CD4-positive, CD25-positive, alpha-beta regulatory T cell (primary cell): ENCODE results near the gene MINDY1. TPM values are rescaled to one million over a fixed set of nuclear protein-coding genes. Genes with fewer than 3 reads are reported as not detected.

Source experiments
- ATAC-seq, 2 donors: fragments of 150-1000 bp; cut with Tn5 transposase; one replicate each; pipeline ENCODE4 v1.10.0; 2021; ENCODE audit warnings: low read depth in 2 of 2, moderate number of reproducible peaks in 2 of 2, moderate library complexity in 1 of 2
- DNase-seq, 3 donors: peaks; one replicate each; pipeline versions ENCODE4 v3.0.0 to v3.0.0-alpha.2; 2012 to 2022; ENCODE audit warnings: mixed read lengths in 1 of 3
- H3K27ac ChIP-seq: one replicate; pipeline ENCODE4 v1.7.0; 2013; ENCODE audit warnings: mild to moderate bottlenecking, low read length; ENCODE audit not compliant: insufficient read depth, poor library complexity, severe bottlenecking
- H3K27me3 ChIP-seq: one replicate; pipeline ENCODE4 v1.7.0; 2013; ENCODE audit warnings: low read length; ENCODE audit not compliant: control insufficient read depth, insufficient read depth
- H3K36me3 ChIP-seq: one replicate; pipeline ENCODE4 v1.7.0; 2013; ENCODE audit warnings: mild to moderate bottlenecking, low read length, moderate library complexity; ENCODE audit not compliant: control insufficient read depth, insufficient read depth
- H3K4me1 ChIP-seq: 2 replicates; pipeline ENCODE4 v1.7.0; 2013; ENCODE audit warnings: mild to moderate bottlenecking, low read length; ENCODE audit not compliant: insufficient read depth, control insufficient read depth, poor library complexity, severe bottlenecking
- H3K4me3 ChIP-seq: one replicate; pipeline ENCODE4 v1.7.0; 2013; ENCODE audit warnings: low read depth, mild to moderate bottlenecking, low read length, moderate library complexity
- H3K9me3 ChIP-seq, 2 experiments: 1 replicate in 1 of 2; 2 replicates in 1 of 2; pipeline ENCODE4 v1.7.0; 2013; ENCODE audit warnings: low read length in 2 of 2, mild to moderate bottlenecking in 1 of 2, moderate library complexity in 1 of 2; ENCODE audit not compliant: control insufficient read depth in 2 of 2
- H3K27ac Mint-ChIP-seq, 3 donors: one replicate each; pipeline ENCODE4 v1.8.0; 2020 to 2022; ENCODE audit warnings: mild to moderate bottlenecking in 3 of 3, mixed read lengths in 3 of 3, moderate library complexity in 2 of 3
- H3K27me3 Mint-ChIP-seq: one replicate; pipeline ENCODE4 v1.8.0; 2022; ENCODE audit warnings: mild to moderate bottlenecking, mixed read lengths
- H3K36me3 Mint-ChIP-seq: one replicate; pipeline ENCODE4 v1.8.0; 2020; ENCODE audit warnings: mixed read lengths
- H3K4me1 Mint-ChIP-seq, 4 donors: one replicate each; pipeline ENCODE4 v1.8.0; 2020 to 2022; ENCODE audit warnings: mixed read lengths in 4 of 4, mild to moderate bottlenecking in 1 of 4
- H3K4me3 Mint-ChIP-seq, 4 donors: one replicate each; pipeline ENCODE4 v1.8.0; 2020 to 2022; ENCODE audit warnings: mild to moderate bottlenecking in 4 of 4, mixed read lengths in 4 of 4, moderate library complexity in 3 of 4
- H3K9me3 Mint-ChIP-seq, 7 donors: one replicate each; pipeline ENCODE4 v1.8.0; 2020 to 2022; ENCODE audit warnings: mixed read lengths in 7 of 7, mild to moderate bottlenecking in 3 of 7, moderate library complexity in 2 of 7
- polyA plus RNA-seq, 4 donors: library from polyadenylated mRNA; unstranded; fragments of 300-500 nt; fragmentation: Illumina TruSeq; gene quantifications; one replicate each; pipeline ENCODE4 v1.2.3, GENCODE V29; 2021
- total RNA-seq: library from RNA; stranded (reverse); gene quantifications from one replicate; pipeline ENCODE4 v1.2.3, GENCODE V29; 2022

Gene MINDY1
- total and polyA plus RNA-seq, 5 donors from 2014 or later, result 3.0 to 12.9 (median 5.4) TPM

DNA sequence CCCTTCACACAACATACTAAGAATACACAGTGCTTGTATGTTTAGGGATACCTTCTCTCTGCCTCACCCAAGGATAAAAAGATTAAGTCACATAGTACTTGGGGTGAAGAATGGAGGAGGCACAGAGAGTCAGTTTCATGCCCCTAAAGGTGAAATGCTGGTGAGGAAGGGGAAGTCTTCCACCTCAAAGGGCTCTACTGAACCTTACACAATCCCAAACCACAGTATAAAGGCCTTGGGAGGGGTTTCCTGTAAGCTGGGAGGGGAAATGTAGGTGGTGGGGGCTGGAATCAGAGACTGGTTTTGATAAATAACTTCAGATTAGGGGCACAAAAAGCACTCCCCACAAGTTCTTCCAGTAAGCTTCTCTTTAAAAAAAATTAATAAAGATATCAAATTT lies 3.5 kb downstream of the MINDY1 start:
- peaks cover 23% of the 10 kb centered on the region for H3K36me3 ChIP-seq
- H3K9me3 Mint-ChIP-seq, result no peaks in the 10 kb centered on the region
- no peaks in the 10 kb centered on the region for H3K9me3 ChIP-seq
- no peaks in the 10 kb centered on the region for H3K27me3 Mint-ChIP-seq
- H3K36me3 Mint-ChIP-seq, result peaks cover 23% of the 10 kb centered on the region
- H3K4me1 ChIP-seq, result peaks cover 52% of the 10 kb centered on the region
- H3K27me3 ChIP-seq, result no peaks in the 10 kb centered on the region
- ATAC-seq (no peak), DNase-seq (peak in 1 of 3 donors; percentile 44)
- H3K27ac Mint-ChIP-seq, result peak overlapping the region; percentile 91 to 97 (median 95)
- peak overlapping the region; percentile 65 for H3K27ac ChIP-seq
- H3K4me3 Mint-ChIP-seq, result peak overlapping the region; percentile 67 to 98 (median 76)
- H3K4me1 Mint-ChIP-seq, result peaks cover 7 to 72% (median 46%) of the 10 kb centered on the region in 4 donors
- H3K4me3 ChIP-seq, result peak overlapping the region; percentile 38

DNA sequence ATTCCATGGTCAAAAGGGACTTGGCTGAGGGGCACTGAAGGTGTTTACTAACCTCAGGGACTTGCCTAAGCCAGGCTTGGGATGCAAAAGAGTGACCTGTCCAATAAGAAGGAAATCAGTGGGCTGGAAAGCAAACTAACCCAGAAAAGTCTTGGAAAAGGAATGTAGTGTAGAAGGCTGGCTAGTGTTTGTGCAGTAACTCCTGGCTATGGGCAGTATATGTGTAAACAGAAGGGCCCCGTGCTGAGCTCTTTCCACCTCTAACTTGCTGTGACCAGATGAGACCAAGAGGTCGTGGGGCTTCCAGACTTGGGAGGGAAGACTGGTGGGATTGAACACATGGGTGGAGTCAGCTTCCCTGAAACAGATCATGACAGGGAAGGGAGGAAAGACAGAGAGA lies 4.1 kb downstream of the MINDY1 start:
- Mint-ChIP-seq H3K9me3 (no peaks in the 10 kb centered on the region), H3K36me3 (peaks cover 23% of the 10 kb centered on the region), H3K27me3 (no peaks in the 10 kb centered on the region), H3K4me3 (peak overlapping the region in 3 of 4 donors; percentile 72 to 98 (median 81)), H3K4me1 (peaks cover 2 to 67% (median 40%) of the 10 kb centered on the region in 4 donors), H3K27ac (peak overlapping the region; percentile 91 to 97 (median 95))
- DNase-seq (no peak), ATAC-seq (no peak)
- H3K27me3 ChIP-seq, result no peaks in the 10 kb centered on the region
- peaks cover 28% of the 10 kb centered on the region for H3K36me3 ChIP-seq
- no peak overlapping the region for H3K27ac ChIP-seq
- H3K4me3 ChIP-seq, result peak overlapping the region; percentile 38
- H3K4me1 ChIP-seq, result peaks cover 48% of the 10 kb centered on the region
- H3K9me3 ChIP-seq, result no peaks in the 10 kb centered on the region

DNA sequence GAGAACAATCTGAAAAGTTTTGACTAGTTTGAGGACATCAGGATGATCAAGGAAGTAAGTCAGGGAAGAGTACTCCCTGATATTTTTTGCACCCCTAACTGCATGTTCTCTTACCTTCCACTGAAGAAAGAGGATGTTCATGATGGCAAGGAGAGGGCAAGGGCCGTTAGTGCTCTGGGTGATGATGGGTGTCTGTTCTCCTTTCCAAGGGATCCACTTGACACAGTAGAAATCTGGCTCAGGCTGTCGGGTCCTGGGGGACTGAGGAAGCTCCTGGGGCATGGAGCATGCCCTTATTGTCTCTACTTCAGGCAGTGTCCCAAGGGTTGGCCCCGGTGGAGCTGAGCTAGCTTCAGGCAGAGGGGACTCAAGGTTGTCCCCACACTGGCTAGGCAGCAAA lies 4.7 kb downstream of the MINDY1 start:
- no peaks in the 10 kb centered on the region for H3K27me3 Mint-ChIP-seq
- DNase-seq, result no peak
- H3K9me3 ChIP-seq, result no peaks in the 10 kb centered on the region
- no peak overlapping the region for H3K27ac ChIP-seq
- H3K36me3 Mint-ChIP-seq, result peaks cover 27% of the 10 kb centered on the region
- no peaks in the 10 kb centered on the region for H3K27me3 ChIP-seq
- H3K4me1 ChIP-seq, result peaks cover 43% of the 10 kb centered on the region
- H3K4me3 ChIP-seq, result no peak overlapping the region
- peak overlapping the region; percentile 10 to 97 (median 53) for H3K27ac Mint-ChIP-seq
- H3K4me1 Mint-ChIP-seq, result peaks cover 0 to 61% (median 37%) of the 10 kb centered on the region in 4 donors
- no peak for ATAC-seq
- peak overlapping the region in 3 of 4 donors; percentile 21 to 76 (median 71) for H3K4me3 Mint-ChIP-seq
- H3K36me3 ChIP-seq, result peaks cover 33% of the 10 kb centered on the region
- H3K9me3 Mint-ChIP-seq, result no peaks in the 10 kb centered on the region

GRCh38 chr1:151001602-151002001 lies 5.1 kb downstream of the MINDY1 start:
- ATAC-seq (no peak), DNase-seq (no peak)

DNA sequence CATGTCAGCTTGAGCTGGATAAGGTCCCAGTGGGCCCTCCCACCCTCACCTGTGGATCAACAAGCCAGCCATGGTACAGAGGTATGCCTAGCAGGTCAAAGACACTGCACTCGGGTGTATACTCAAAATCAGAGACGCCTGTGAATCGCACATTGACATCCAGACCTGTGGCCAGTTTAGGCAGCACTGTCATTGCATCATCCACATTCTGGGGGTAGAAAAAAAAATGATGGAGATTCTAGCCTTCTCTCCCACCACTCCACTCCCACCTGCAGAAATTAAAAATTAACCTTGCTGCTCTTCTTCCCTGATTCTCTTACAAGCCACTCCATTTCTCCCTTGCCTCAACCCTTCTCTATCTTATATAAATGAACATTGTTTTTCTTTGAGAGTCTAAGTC lies 6.3 kb downstream of the MINDY1 start:
- no peaks in the 10 kb centered on the region for H3K27me3 Mint-ChIP-seq
- Histone ChIP-seq H3K27me3 (no peaks in the 10 kb centered on the region), H3K4me1 (peaks cover 32% of the 10 kb centered on the region), H3K36me3 (peaks cover 37% of the 10 kb centered on the region), H3K27ac (no peak overlapping the region), H3K4me3 (no peak overlapping the region), H3K9me3 (no peaks in the 10 kb centered on the region)
- H3K4me3 Mint-ChIP-seq, result no peak overlapping the region
- ATAC-seq (no peak), DNase-seq (no peak)
- H3K36me3 Mint-ChIP-seq, result peaks cover 27% of the 10 kb centered on the region
- H3K9me3 Mint-ChIP-seq, result no peaks in the 10 kb centered on the region
- peak overlapping the region in 1 of 3 donors; percentile 59 for H3K27ac Mint-ChIP-seq
- H3K4me1 Mint-ChIP-seq, result peaks cover 0 to 49% (median 28%) of the 10 kb centered on the region in 4 donors

More at GRCh38 chr1:151001602-151002001, 5.1 kb downstream of the MINDY1 start:
- Mint-ChIP-seq H3K9me3 (no peaks in the 10 kb centered on the region), H3K36me3 (peaks cover 27% of the 10 kb centered on the region), H3K4me3 (peak overlapping the region in 3 of 4 donors; percentile 35 to 76 (median 71)), H3K27ac (peak overlapping the region; percentile 10 to 97 (median 53)), H3K27me3 (no peaks in the 10 kb centered on the region), H3K4me1 (peaks cover 0 to 57% (median 34%) of the 10 kb centered on the region in 4 donors)
- no peak overlapping the region for H3K27ac ChIP-seq
- H3K9me3 ChIP-seq, result no peaks in the 10 kb centered on the region
- peaks cover 37% of the 10 kb centered on the region for H3K36me3 ChIP-seq
- no peaks in the 10 kb centered on the region for H3K27me3 ChIP-seq
- no peak overlapping the region for H3K4me3 ChIP-seq
- H3K4me1 ChIP-seq, result peaks cover 38% of the 10 kb centered on the region

GRCh38 chr1:150999926-151000325 lies 6.8 kb downstream of the MINDY1 start:
- no peak overlapping the region for H3K4me3 Mint-ChIP-seq
- H3K4me1 Mint-ChIP-seq, result peaks cover 0 to 46% (median 26%) of the 10 kb centered on the region in 4 donors
- H3K9me3 Mint-ChIP-seq, result no peaks in the 10 kb centered on the region
- no peak for DNase-seq
- H3K36me3 Mint-ChIP-seq, result peaks cover 27% of the 10 kb centered on the region
- H3K36me3 ChIP-seq, result peaks cover 37% of the 10 kb centered on the region
- no peak overlapping the region for H3K27ac ChIP-seq
- H3K9me3 ChIP-seq, result no peaks in the 10 kb centered on the region
- no peaks in the 10 kb centered on the region for H3K27me3 ChIP-seq
- H3K4me1 ChIP-seq, result peaks cover 27% of the 10 kb centered on the region
- H3K27ac Mint-ChIP-seq, result peak overlapping the region in 1 of 3 donors; percentile 14
- ATAC-seq, result no peak
- no peak overlapping the region for H3K4me3 ChIP-seq
- H3K27me3 Mint-ChIP-seq, result no peaks in the 10 kb centered on the region

DNA sequence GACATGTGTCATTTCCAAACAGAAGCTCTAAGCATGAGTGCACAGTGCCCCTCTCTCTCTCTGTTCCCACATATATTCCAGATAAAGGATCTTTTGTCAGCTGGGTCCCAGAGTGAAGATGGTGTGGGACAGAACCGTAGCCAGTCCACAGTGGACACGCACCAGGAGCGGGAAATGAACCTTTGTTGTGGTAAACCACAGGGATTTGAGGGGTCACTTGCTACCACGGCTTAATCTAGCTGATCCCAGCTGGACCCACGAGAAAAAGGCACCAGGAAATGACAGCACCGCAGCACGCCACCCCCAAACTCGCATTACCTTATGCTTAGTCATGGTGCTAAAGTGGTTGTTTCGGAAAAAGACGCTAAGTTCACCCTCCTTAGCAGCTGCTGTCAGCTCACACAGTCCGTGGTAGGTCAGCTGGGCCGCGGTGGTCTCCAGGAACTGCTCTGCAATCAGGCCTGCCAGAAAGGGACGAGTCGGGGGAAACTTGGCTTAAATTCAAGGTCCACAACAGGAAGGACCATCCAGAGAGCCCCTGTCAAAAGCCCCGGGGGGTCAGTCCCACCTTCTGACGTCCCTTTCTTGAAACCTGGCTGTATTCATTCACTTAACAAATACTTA lies 7.5 kb downstream of the MINDY1 start:
- no peak for DNase-seq
- Mint-ChIP-seq H3K4me3 (no peak overlapping the region), H3K27me3 (no peaks in the 10 kb centered on the region), H3K27ac (peak overlapping the region in 2 of 3 donors; percentile 42 to 63), H3K36me3 (peaks cover 30% of the 10 kb centered on the region), H3K9me3 (no peaks in the 10 kb centered on the region), H3K4me1 (peaks cover 0 to 39% (median 26%) of the 10 kb centered on the region in 4 donors)
- no peak overlapping the region for H3K27ac ChIP-seq
- no peak overlapping the region for H3K4me3 ChIP-seq
- no peaks in the 10 kb centered on the region for H3K9me3 ChIP-seq
- no peak for ATAC-seq
- H3K36me3 ChIP-seq, result peaks cover 37% of the 10 kb centered on the region
- peaks cover 23% of the 10 kb centered on the region for H3K4me1 ChIP-seq
- no peaks in the 10 kb centered on the region for H3K27me3 ChIP-seq

DNA sequence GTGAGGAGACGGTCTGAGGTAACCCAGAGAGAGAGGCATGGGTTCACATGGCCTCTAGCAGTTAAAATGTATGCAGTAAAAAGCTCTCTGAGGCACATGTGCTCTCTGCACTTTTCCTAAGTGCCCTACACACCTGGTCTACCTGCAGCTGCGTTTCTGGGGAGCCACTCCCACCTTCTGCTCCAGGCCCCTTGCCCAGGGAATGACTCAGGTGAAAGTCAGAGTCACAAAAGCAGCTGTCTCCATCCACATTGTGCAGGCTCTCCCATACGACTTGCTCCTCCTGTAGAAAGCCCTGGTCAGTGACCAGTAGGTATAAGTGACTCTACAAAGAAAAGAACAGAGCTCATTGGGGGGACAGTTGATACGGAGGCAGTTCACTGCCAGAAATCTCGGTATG lies 8.8 kb downstream of the MINDY1 start:
- H3K27ac Mint-ChIP-seq, result peak overlapping the region in 1 of 3 donors; percentile 63
- ATAC-seq (no peak), DNase-seq (no peak)
- Histone ChIP-seq H3K27ac (no peak overlapping the region), H3K27me3 (no peaks in the 10 kb centered on the region), H3K36me3 (peaks cover 37% of the 10 kb centered on the region), H3K4me3 (no peak overlapping the region), H3K9me3 (no peaks in the 10 kb centered on the region), H3K4me1 (peaks cover 12% of the 10 kb centered on the region)
- peaks cover 0 to 31% (median 22%) of the 10 kb centered on the region in 4 donors for H3K4me1 Mint-ChIP-seq
- peaks cover 29% of the 10 kb centered on the region for H3K36me3 Mint-ChIP-seq
- H3K9me3 Mint-ChIP-seq, result no peaks in the 10 kb centered on the region
- no peak overlapping the region for H3K4me3 Mint-ChIP-seq
- H3K27me3 Mint-ChIP-seq, result no peaks in the 10 kb centered on the region
